ENCODE data around the gene KCNH5. TPM values are rescaled to one million over a fixed set of nuclear protein-coding genes. Genes with fewer than 3 reads are reported as not detected.

KCNH5 gene
- total and polyA plus RNA-seq, 2 of the 13 experiments (the other 11 are each of a cell fraction or from before 2014, with no cell fraction given): not detected

GRCh38 chr14:62916551-62916950 lies 128.7 kb downstream of the KCNH5 start (continued):
- no peak for TF ChIP-seq SOX13 (IDR thresholded peaks at IDR 0.05)
- no peak for TF ChIP-seq SOX13 (CRISPR knock-in tag; conservative IDR thresholded peaks at IDR 0.05 in 1 of 2, IDR thresholded peaks at IDR 0.05 in 1 of 2)

DNA sequence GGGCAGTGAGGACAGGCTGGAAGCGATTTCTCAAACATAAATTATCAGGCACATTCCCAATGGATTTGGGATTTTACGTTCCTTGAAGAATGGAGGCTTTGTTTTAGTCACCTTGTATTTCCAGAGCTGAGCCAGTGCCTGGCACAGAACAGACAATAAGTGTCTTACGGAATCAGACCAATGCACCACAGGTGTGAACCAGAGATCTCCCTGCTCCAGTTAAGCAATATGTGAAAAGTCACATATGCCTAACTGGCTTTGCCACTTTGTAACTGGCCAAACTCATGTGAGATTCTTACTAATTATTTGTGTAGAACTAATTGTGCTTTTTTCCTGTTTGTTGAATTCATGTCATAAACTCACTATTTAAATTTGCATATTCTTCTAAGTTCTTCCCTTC lies 130.4 kb downstream of the KCNH5 start:
- in situ Hi-C loops (cut with HindIII; ENCODE audit: extremely low pct_ligation_motif_present, low pct_unique_long_range_greater_than_20kb) (no loop called here), intact Hi-C loops (cut with micrococcal nuclease; ENCODE audit: unreplicated experiment) (no loop called here)
- H3K36me3 ChIP-seq (replicated peaks in 1 of 2; ENCODE audit: control insufficient read depth in 1 of 2, insufficient read depth in 2 of 2, low read length in 2 of 2): no peaks in the 10 kb centered on the region
- 0% methylated on average over 3 of the region's 3 CpGs for WGBS (ENCODE audit: low lambda C conversion rate)
- ChIA-PET POLR2A (no interaction called here), CTCF (ENCODE audit: low intra/inter-chr PET ratio, low total read pairs) (no interaction called here)
- TF ChIP-seq TAF1 (CRISPR knock-in tag; IDR thresholded peaks at IDR 0.05) (no peak), ZNF879 (CRISPR knock-in tag; IDR thresholded peaks at IDR 0.05) (no peak), NCOA5 (CRISPR knock-in tag; IDR thresholded peaks at IDR 0.05) (no peak), SIN3B (IDR thresholded peaks at IDR 0.05; ENCODE audit: low read length) (no peak), BRCA1 (CRISPR knock-in tag; IDR thresholded peaks at IDR 0.05) (no peak), ZBTB21 (CRISPR knock-in tag; IDR thresholded peaks at IDR 0.05) (no peak), REL (CRISPR knock-in tag; conservative IDR thresholded peaks at IDR 0.05) (no peak), GLI4 (CRISPR knock-in tag; IDR thresholded peaks at IDR 0.05; ENCODE audit: borderline replicate concordance) (no peak), ARID3A (IDR thresholded peaks at IDR 0.05; ENCODE audit: low read depth, low read length) (no peak), ONECUT2 (CRISPR knock-in tag; IDR thresholded peaks at IDR 0.05) (no peak), DNMT3B (CRISPR knock-in tag; conservative IDR thresholded peaks at IDR 0.05) (no peak)
- TF ChIP-seq, protein P1, sequence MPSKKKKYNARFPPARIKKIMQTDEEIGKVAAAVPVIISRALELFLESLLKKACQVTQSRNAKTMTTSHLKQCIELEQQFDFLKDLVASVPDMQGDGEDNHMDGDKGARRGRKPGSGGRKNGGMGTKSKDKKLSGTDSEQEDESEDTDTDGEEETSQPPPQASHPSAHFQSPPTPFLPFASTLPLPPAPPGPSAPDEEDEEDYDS (CRISPR knock-in tag; IDR thresholded peaks at IDR 0.05): no peak
- H4K20me1 ChIP-seq (ENCODE audit: insufficient read depth, low read length): no peaks in the 10 kb centered on the region
- FAIRE-seq (no peak), DNase-seq (ENCODE audit: low spot score) (no peak), ATAC-seq (no peak)
- H3K4me3 ChIP-seq (replicated peaks in 1 of 3; ENCODE audit: insufficient read depth in 1 of 3, low read depth in 2 of 3, low read length in 3 of 3): no peak overlapping the region
- H3K9me3 ChIP-seq (ENCODE audit: low read length): no peaks in the 10 kb centered on the region
- H3K27me3 ChIP-seq (ENCODE audit: control insufficient read depth in 1 of 2, insufficient read depth in 2 of 2, low read length in 2 of 2): no peaks in the 10 kb centered on the region
- H3K27ac ChIP-seq (ENCODE audit: extremely low read length, insufficient read depth, low read length): no peak overlapping the region
- no TSS peak for BruUV-seq (replicated peaks)
- no peak overlapping the region for H2AFZ ChIP-seq (ENCODE audit: low read length)
- H3K9ac ChIP-seq (ENCODE audit: insufficient read depth, low read depth, low read length): no peak overlapping the region
- H3K79me2 ChIP-seq (ENCODE audit: insufficient read depth, low read length): no peaks in the 10 kb centered on the region
- no peak overlapping the region for H3K4me2 ChIP-seq (ENCODE audit: low read depth, low read length)
- no peaks in the 10 kb centered on the region for H3K4me1 ChIP-seq (ENCODE audit: insufficient read depth, low read length)
